GM23338 (cell line): Measurements from ENCODE around the gene GADD45B. TPM values are rescaled to one million over a fixed set of nuclear protein-coding genes. Genes with fewer than 3 reads are reported as not detected.

Source experiments
- ATAC-seq: fragments of 200-7000 bp; cut with Tn5 transposase; 3 replicates; pipeline ENCODE4 v1.9.1; 2020
- DNase-seq: peaks from one replicate; pipeline ENCODE4 v3.0.0-alpha.2; 2015; ENCODE audit warnings: low spot score
- H2AFZ ChIP-seq: fragments of 200-600 bp; sonication (generic); 2 replicates; pipeline ENCODE4 v1.8.0; 2016; ENCODE audit warnings: antibody characterized with exemption, mild to moderate bottlenecking, moderate library complexity
- H3F3A ChIP-seq: fragments of 200-600 bp; sonication (generic); replicated peaks from 2 replicates; pipeline ENCODE4 v1.8.0; 2017; ENCODE audit warnings: antibody characterized with exemption, mixed run types, low read depth
- H3K27ac ChIP-seq: fragments of 200-600 bp; sonication (generic); 2 replicates; pipeline ENCODE4 v1.6.1; 2016; ENCODE audit warnings: low read depth
- H3K27me3 ChIP-seq: fragments of 200-600 bp; sonication (generic); 2 replicates; pipeline ENCODE4 v1.8.0; 2016; ENCODE audit warnings: mild to moderate bottlenecking, mixed run types, moderate library complexity; ENCODE audit not compliant: insufficient read depth
- H3K36me3 ChIP-seq: fragments of 200-600 bp; sonication (generic); 2 replicates; pipeline ENCODE4 v1.8.0; 2016; ENCODE audit warnings: mild to moderate bottlenecking; ENCODE audit not compliant: insufficient read depth
- H3K4me1 ChIP-seq: fragments of 200-600 bp; sonication (generic); 2 replicates; pipeline ENCODE4 v1.8.0; 2016; ENCODE audit warnings: mild to moderate bottlenecking, moderate library complexity; ENCODE audit not compliant: insufficient read depth
- H3K4me2 ChIP-seq: fragments of 200-600 bp; sonication (generic); 2 replicates; pipeline ENCODE4 v1.7.1; 2017; ENCODE audit warnings: mixed run types
- H3K4me3 ChIP-seq: fragments of 200-600 bp; sonication (generic); 2 replicates; pipeline ENCODE4 v1.6.1; 2016; ENCODE audit warnings: mixed run types
- H3K79me2 ChIP-seq: fragments of 200-600 bp; sonication (generic); replicated peaks from 2 replicates; pipeline ENCODE4 v1.8.0; 2017; ENCODE audit warnings: mild to moderate bottlenecking; ENCODE audit not compliant: insufficient read depth
- H3K9me2 ChIP-seq: fragments of 200-600 bp; sonication (generic); 2 replicates; pipeline ENCODE4 v1.8.0; 2017; ENCODE audit not compliant: insufficient read depth
- H4K20me1 ChIP-seq: fragments of 200-600 bp; sonication (generic); replicated peaks from 2 replicates; pipeline ENCODE4 v1.8.0; 2017; ENCODE audit warnings: mild to moderate bottlenecking; ENCODE audit not compliant: insufficient read depth
- H3K27ac Mint-ChIP-seq: 2 replicates; pipeline ENCODE4 v1.8.0; 2020; ENCODE audit warnings: inconsistent platforms, mild to moderate bottlenecking, moderate library complexity, mixed read lengths
- H3K27me3 Mint-ChIP-seq: 3 replicates; pipeline ENCODE4 v1.8.0; 2022; ENCODE audit warnings: low read depth, mild to moderate bottlenecking, moderate library complexity, mixed read lengths, inconsistent platforms; ENCODE audit not compliant: insufficient read depth, poor library complexity
- H3K36me3 Mint-ChIP-seq: 3 replicates; pipeline ENCODE4 v1.8.0; 2021; ENCODE audit warnings: low read depth, mild to moderate bottlenecking, inconsistent platforms, moderate library complexity, mixed read lengths
- H3K4me1 Mint-ChIP-seq: 3 replicates; pipeline ENCODE4 v1.8.0; 2020; ENCODE audit warnings: mild to moderate bottlenecking, inconsistent platforms, mixed read lengths
- H3K4me3 Mint-ChIP-seq: 3 replicates; pipeline ENCODE4 v1.8.0; 2021; ENCODE audit warnings: moderate library complexity, mild to moderate bottlenecking, inconsistent platforms, mixed read lengths
- H3K9me3 Mint-ChIP-seq: 3 replicates; pipeline ENCODE4 v1.8.0; 2020; ENCODE audit warnings: moderate library complexity, mild to moderate bottlenecking, inconsistent platforms, mixed read lengths
- EZH2 ChIP-seq: fragments of 200-600 bp; sonication (generic); IDR thresholded peaks from one replicate; pipeline ENCODE4 v1.8.0; 2017; ENCODE audit warnings: antibody characterized with exemption, mild to moderate bottlenecking, low read depth; ENCODE audit not compliant: unreplicated experiment
- EZH2phosphoT487 ChIP-seq: fragments of 200-600 bp; sonication (generic); IDR thresholded peaks from one replicate; pipeline ENCODE4 v1.8.1; 2018; ENCODE audit warnings: antibody characterized with exemption; ENCODE audit not compliant: unreplicated experiment
- NANOG ChIP-seq: IDR thresholded peaks from 2 replicates; pipeline ENCODE4 v1.6.1; 2016; ENCODE audit warnings: antibody characterized with exemption, borderline replicate concordance
- POLR2AphosphoS5 ChIP-seq: IDR thresholded peaks from 2 replicates; pipeline ENCODE4 v1.6.1; 2016; ENCODE audit warnings: antibody characterized with exemption, low read depth
- ZNF114 ChIP-seq: fragments of 250-450 bp; sonication (Bioruptor Pico); IDR thresholded peaks from 2 replicates; pipeline ENCODE4 v1.5.0; 2020; ENCODE audit warnings: mild to moderate bottlenecking, moderate library complexity
- polyA plus RNA-seq: library from polyadenylated mRNA; unstranded; fragments of >200 nt; fragmentation: Nextera tagmentation; extraction: Ambion mirVana; gene quantifications from 2 replicates; pipeline ENCODE4 v1.2.1, GENCODE V29; 2016
- total RNA-seq: library from RNA; depleted of rRNA; stranded (reverse); fragments of >200 nt; shearing (Covaris generic); gene quantifications from 2 replicates; pipeline ENCODE4 v1.2.3, GENCODE V29; 2014
- TF ChIP-seq, protein P1 (sequence below): IDR thresholded peaks from 2 replicates; pipeline ENCODE4 v1.6.1; 2016; ENCODE audit warnings: antibody characterized with exemption
- TF ChIP-seq, protein P2 (sequence below), 2 experiments: fragments of 200-600 bp in 1 of 2; sonication (generic) in 1 of 2; conservative IDR thresholded peaks; 2 replicates each; pipeline versions ENCODE4 v1.5.1 to v1.6.1; 2016 to 2017; ENCODE audit warnings: antibody characterized with exemption in 2 of 2, low read depth in 2 of 2, mild to moderate bottlenecking in 2 of 2, moderate library complexity in 1 of 2
- TF ChIP-seq, protein P3 (sequence below): fragments of 250-450 bp; sonication (Bioruptor Pico); IDR thresholded peaks from 2 replicates; pipeline ENCODE4 v1.5.0; 2020; ENCODE audit warnings: mild to moderate bottlenecking, moderate library complexity

Gene GADD45B
- total and polyA plus RNA-seq, 2 experiments from 2014 or later, result 12.3 to 16.6 TPM

DNA sequence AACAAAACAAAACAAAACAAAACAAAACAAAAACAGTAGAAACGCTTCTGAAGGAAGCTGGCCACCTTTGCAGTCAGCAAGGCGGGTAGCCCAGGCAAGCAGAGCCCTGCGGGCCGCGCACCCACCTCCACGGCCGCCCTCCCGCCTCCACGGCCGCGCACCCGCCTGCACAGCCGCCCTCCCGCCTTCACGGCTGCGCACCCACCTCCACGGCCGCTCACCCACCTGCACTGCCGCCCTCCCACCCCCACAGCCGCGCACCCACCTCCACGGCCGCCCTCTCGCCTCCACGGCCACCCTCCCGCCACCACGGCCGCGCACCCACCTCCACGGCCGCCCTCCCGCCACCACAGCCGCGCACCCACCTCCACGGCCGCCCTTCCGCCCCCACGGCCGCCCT is 39.5 kb upstream of the GADD45B start:
- H3K4me2 ChIP-seq, result no peak overlapping the region
- peaks cover 11% of the 10 kb centered on the region for H3K36me3 ChIP-seq
- no peak overlapping the region for H3K27ac ChIP-seq
- no peak for ATAC-seq
- no peaks in the 10 kb centered on the region for H3K4me1 ChIP-seq
- H3F3A ChIP-seq, result peaks cover 7% of the 10 kb centered on the region; the same call in 1 of the 2 replicates
- no peak for DNase-seq
- H3K9me2 ChIP-seq, result no peaks in the 10 kb centered on the region
- no peak overlapping the region for H2AFZ ChIP-seq
- Mint-ChIP-seq H3K9me3 (no peaks in the 10 kb centered on the region; the same call in 2 of the 3 replicates), H3K27ac (no peak overlapping the region), H3K27me3 (peaks cover 7% of the 10 kb centered on the region), H3K4me3 (no peak overlapping the region), H3K4me1 (no peaks in the 10 kb centered on the region), H3K36me3 (peaks cover 43% of the 10 kb centered on the region)
- no peak overlapping the region for H3K4me3 ChIP-seq
- H4K20me1 ChIP-seq, result no peaks in the 10 kb centered on the region; the same call in 1 of the 2 replicates
- TF ChIP-seq ZNF114 (CRISPR knock-in tag) (no peak), NANOG (no peak), POLR2AphosphoS5 (no peak), EZH2phosphoT487 (no peak)
- TF ChIP-seq, protein P1, sequence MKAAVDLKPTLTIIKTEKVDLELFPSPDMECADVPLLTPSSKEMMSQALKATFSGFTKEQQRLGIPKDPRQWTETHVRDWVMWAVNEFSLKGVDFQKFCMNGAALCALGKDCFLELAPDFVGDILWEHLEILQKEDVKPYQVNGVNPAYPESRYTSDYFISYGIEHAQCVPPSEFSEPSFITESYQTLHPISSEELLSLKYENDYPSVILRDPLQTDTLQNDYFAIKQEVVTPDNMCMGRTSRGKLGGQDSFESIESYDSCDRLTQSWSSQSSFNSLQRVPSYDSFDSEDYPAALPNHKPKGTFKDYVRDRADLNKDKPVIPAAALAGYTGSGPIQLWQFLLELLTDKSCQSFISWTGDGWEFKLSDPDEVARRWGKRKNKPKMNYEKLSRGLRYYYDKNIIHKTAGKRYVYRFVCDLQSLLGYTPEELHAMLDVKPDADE, result no peak
- TF ChIP-seq, protein P2, sequence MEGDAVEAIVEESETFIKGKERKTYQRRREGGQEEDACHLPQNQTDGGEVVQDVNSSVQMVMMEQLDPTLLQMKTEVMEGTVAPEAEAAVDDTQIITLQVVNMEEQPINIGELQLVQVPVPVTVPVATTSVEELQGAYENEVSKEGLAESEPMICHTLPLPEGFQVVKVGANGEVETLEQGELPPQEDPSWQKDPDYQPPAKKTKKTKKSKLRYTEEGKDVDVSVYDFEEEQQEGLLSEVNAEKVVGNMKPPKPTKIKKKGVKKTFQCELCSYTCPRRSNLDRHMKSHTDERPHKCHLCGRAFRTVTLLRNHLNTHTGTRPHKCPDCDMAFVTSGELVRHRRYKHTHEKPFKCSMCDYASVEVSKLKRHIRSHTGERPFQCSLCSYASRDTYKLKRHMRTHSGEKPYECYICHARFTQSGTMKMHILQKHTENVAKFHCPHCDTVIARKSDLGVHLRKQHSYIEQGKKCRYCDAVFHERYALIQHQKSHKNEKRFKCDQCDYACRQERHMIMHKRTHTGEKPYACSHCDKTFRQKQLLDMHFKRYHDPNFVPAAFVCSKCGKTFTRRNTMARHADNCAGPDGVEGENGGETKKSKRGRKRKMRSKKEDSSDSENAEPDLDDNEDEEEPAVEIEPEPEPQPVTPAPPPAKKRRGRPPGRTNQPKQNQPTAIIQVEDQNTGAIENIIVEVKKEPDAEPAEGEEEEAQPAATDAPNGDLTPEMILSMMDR (conservative IDR thresholded peaks at IDR 0.05; ENCODE audit: low read depth in 2 of 2), result no peak
- no peaks in the 10 kb centered on the region for H3K27me3 ChIP-seq
- peaks cover 13% of the 10 kb centered on the region; the same call in 1 of the 2 replicates for H3K79me2 ChIP-seq

DNA sequence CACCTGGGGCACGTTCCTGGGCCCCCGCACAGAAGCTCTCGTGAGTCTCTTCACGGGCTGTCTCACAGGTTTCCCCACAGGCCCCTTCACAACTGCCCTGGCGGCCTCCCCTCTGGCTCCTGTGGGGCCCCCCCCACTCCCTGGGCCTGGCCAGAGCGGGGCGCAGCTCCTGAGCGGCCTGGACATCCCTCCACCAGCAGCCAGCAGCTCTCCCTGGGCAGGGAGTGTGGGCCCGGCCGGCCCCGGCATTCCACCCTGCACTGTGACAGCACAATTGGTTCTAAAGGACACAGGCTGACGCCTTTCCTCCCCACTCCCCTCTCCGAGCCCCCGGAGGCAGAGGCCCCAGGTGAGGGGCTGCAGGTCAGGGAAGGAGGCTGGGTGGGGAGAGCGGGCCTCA is 39.0 kb upstream of the GADD45B start:
- H3K4me3 ChIP-seq, result no peak overlapping the region
- H3K4me1 ChIP-seq, result no peaks in the 10 kb centered on the region
- Mint-ChIP-seq H3K9me3 (no peaks in the 10 kb centered on the region; the same call in 2 of the 3 replicates), H3K36me3 (peaks cover 42% of the 10 kb centered on the region), H3K27me3 (peaks cover 3% of the 10 kb centered on the region), H3K4me1 (no peaks in the 10 kb centered on the region), H3K4me3 (no peak overlapping the region), H3K27ac (no peak overlapping the region)
- H3K9me2 ChIP-seq, result no peaks in the 10 kb centered on the region
- no peak for ATAC-seq
- H3K27me3 ChIP-seq, result no peaks in the 10 kb centered on the region
- H3K4me2 ChIP-seq, result no peak overlapping the region
- peaks cover 11% of the 10 kb centered on the region for H3K36me3 ChIP-seq
- no peak for DNase-seq
- H3K27ac ChIP-seq, result no peak overlapping the region
- H2AFZ ChIP-seq, result no peak overlapping the region
- H4K20me1 ChIP-seq, result no peaks in the 10 kb centered on the region; the same call in 1 of the 2 replicates
- H3F3A ChIP-seq, result 0 out of 2 replicates have a peak, but pooled peaks cover 4% of the 10 kb centered on the region
- H3K79me2 ChIP-seq, result peaks cover 19% of the 10 kb centered on the region; the same call in 1 of the 2 replicates
- TF ChIP-seq, protein P2 (conservative IDR thresholded peaks at IDR 0.05; ENCODE audit: low read depth in 2 of 2), result no peak
- TF ChIP-seq, protein P3, sequence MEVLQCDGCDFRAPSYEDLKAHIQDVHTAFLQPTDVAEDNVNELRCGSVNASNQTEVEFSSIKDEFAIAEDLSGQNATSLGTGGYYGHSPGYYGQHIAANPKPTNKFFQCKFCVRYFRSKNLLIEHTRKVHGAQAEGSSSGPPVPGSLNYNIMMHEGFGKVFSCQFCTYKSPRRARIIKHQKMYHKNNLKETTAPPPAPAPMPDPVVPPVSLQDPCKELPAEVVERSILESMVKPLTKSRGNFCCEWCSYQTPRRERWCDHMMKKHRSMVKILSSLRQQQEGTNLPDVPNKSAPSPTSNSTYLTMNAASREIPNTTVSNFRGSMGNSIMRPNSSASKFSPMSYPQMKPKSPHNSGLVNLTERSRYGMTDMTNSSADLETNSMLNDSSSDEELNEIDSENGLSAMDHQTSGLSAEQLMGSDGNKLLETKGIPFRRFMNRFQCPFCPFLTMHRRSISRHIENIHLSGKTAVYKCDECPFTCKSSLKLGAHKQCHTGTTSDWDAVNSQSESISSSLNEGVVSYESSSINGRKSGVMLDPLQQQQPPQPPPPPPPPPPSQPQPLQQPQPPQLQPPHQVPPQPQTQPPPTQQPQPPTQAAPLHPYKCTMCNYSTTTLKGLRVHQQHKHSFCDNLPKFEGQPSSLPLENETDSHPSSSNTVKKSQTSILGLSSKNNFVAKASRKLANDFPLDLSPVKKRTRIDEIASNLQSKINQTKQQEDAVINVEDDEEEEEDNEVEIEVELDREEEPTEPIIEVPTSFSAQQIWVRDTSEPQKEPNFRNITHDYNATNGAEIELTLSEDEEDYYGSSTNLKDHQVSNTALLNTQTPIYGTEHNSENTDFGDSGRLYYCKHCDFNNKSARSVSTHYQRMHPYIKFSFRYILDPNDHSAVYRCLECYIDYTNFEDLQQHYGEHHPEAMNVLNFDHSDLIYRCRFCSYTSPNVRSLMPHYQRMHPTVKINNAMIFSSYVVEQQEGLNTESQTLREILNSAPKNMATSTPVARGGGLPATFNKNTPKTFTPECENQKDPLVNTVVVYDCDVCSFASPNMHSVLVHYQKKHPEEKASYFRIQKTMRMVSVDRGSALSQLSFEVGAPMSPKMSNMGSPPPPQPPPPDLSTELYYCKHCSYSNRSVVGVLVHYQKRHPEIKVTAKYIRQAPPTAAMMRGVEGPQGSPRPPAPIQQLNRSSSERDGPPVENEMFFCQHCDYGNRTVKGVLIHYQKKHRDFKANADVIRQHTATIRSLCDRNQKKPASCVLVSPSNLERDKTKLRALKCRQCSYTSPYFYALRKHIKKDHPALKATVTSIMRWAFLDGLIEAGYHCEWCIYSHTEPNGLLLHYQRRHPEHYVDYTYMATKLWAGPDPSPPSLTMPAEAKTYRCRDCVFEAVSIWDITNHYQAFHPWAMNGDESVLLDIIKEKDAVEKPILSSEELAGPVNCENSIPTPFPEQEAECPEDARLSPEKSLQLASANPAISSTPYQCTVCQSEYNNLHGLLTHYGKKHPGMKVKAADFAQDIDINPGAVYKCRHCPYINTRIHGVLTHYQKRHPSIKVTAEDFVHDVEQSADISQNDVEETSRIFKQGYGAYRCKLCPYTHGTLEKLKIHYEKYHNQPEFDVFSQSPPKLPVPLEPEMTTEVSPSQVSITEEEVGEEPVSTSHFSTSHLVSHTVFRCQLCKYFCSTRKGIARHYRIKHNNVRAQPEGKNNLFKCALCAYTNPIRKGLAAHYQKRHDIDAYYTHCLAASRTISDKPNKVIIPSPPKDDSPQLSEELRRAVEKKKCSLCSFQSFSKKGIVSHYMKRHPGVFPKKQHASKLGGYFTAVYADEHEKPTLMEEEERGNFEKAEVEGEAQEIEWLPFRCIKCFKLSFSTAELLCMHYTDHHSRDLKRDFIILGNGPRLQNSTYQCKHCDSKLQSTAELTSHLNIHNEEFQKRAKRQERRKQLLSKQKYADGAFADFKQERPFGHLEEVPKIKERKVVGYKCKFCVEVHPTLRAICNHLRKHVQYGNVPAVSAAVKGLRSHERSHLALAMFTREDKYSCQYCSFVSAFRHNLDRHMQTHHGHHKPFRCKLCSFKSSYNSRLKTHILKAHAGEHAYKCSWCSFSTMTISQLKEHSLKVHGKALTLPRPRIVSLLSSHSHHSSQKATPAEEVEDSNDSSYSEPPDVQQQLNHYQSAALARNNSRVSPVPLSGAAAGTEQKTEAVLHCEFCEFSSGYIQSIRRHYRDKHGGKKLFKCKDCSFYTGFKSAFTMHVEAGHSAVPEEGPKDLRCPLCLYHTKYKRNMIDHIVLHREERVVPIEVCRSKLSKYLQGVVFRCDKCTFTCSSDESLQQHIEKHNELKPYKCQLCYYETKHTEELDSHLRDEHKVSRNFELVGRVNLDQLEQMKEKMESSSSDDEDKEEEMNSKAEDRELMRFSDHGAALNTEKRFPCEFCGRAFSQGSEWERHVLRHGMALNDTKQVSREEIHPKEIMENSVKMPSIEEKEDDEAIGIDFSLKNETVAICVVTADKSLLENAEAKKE (CRISPR knock-in tag), result no peak
- TF ChIP-seq EZH2 (no peak), POLR2AphosphoS5 (no peak), ZNF114 (CRISPR knock-in tag) (no peak), NANOG (no peak)
- TF ChIP-seq, protein P1, result no peak
